Ishikawa (cell line): ENCODE data around the gene FOXP1.

Experiments used
- CEBPB ChIP-seq: IDR thresholded peaks from 2 replicates; pipeline ENCODE4 v1.6.1; 2012
- CREB1 ChIP-seq: IDR thresholded peaks from 2 replicates; pipeline ENCODE4 v1.6.1; 2012; ENCODE audit warnings: low read depth
- EGR1 ChIP-seq: IDR thresholded peaks from 2 replicates; pipeline ENCODE4 v1.6.1; 2012
- EP300 ChIP-seq: IDR thresholded peaks from 2 replicates; pipeline ENCODE4 v1.6.1; 2012; ENCODE audit warnings: borderline replicate concordance
- FOXM1 ChIP-seq: IDR thresholded peaks from 2 replicates; pipeline ENCODE4 v1.6.1; 2012; ENCODE audit warnings: low read depth, borderline replicate concordance
- MAX ChIP-seq: IDR thresholded peaks from 2 replicates; pipeline ENCODE4 v1.6.1; 2012
- NFIC ChIP-seq: IDR thresholded peaks from 2 replicates; pipeline ENCODE4 v1.6.1; 2012
- RAD21 ChIP-seq: IDR thresholded peaks from 2 replicates; pipeline ENCODE4 v1.6.1; 2012; ENCODE audit warnings: low read depth
- REST ChIP-seq: IDR thresholded peaks from 2 replicates; pipeline ENCODE4 v1.6.1; 2012; ENCODE audit warnings: low read depth, mild to moderate bottlenecking
- TAF1 ChIP-seq: IDR thresholded peaks from 2 replicates; pipeline ENCODE4 v1.6.1; 2012; ENCODE audit warnings: low read depth, mild to moderate bottlenecking
- TCF12 ChIP-seq: IDR thresholded peaks from 2 replicates; pipeline ENCODE4 v1.6.1; 2012; ENCODE audit warnings: low read depth
- TEAD4 ChIP-seq: IDR thresholded peaks from 2 replicates; pipeline ENCODE4 v1.6.1; 2012
- USF1 ChIP-seq: IDR thresholded peaks from 2 replicates; pipeline ENCODE4 v1.6.1; 2012
- YY1 ChIP-seq: IDR thresholded peaks from 2 replicates; pipeline ENCODE4 v1.6.1; 2012; ENCODE audit warnings: low read depth
- ZBTB7A ChIP-seq: IDR thresholded peaks from 2 replicates; pipeline ENCODE4 v1.6.1; 2012; ENCODE audit warnings: low read depth

The FOXP1 gene

GRCh38 chr3:71614869-71615268 is 31.3 kb upstream of the FOXP1 start:
- TF ChIP-seq FOXM1 (no peak), TEAD4 (no peak), CEBPB (no peak), YY1 (no peak), USF1 (no peak), MAX (no peak), RAD21 (no peak), REST (no peak), EGR1 (no peak), NFIC (no peak), CREB1 (no peak), TAF1 (no peak), ZBTB7A (no peak), EP300 (no peak), TCF12 (no peak)

GRCh38 chr3:71614426-71614825 is 30.9 kb upstream of the FOXP1 start:
- TF ChIP-seq FOXM1 (no peak), YY1 (no peak), EGR1 (no peak), TEAD4 (no peak), NFIC (no peak), TAF1 (no peak), CREB1 (no peak), TCF12 (no peak)

GRCh38 chr3:71611099-71611498 is 27.6 kb upstream of the FOXP1 start:
- TF ChIP-seq FOXM1: no peak
- TF ChIP-seq TEAD4: no peak
- no peak for TF ChIP-seq ZBTB7A
- TF ChIP-seq TCF12: no peak
- no peak for TF ChIP-seq CEBPB
- no peak for TF ChIP-seq USF1
- no peak for TF ChIP-seq NFIC
- TF ChIP-seq CREB1: no peak
- no peak for TF ChIP-seq TAF1
- no peak for TF ChIP-seq YY1
- TF ChIP-seq REST: no peak
- TF ChIP-seq MAX: no peak
- no peak for TF ChIP-seq EP300
- no peak for TF ChIP-seq RAD21
- no peak for TF ChIP-seq EGR1

GRCh38 chr3:71607364-71607763 is 23.8 kb upstream of the FOXP1 start:
- TF ChIP-seq ZBTB7A: no peak
- TF ChIP-seq MAX: no peak
- TF ChIP-seq REST: no peak
- no peak for TF ChIP-seq CREB1
- no peak for TF ChIP-seq EP300
- no peak for TF ChIP-seq CEBPB

GRCh38 chr3:71606582-71606981 is 23.1 kb upstream of the FOXP1 start:
- TF ChIP-seq TCF12 (no peak), NFIC (no peak), ZBTB7A (no peak), RAD21 (no peak), USF1 (no peak), TEAD4 (no peak), EP300 (no peak), EGR1 (no peak), REST (no peak), MAX (no peak), CREB1 (no peak), FOXM1 (no peak), YY1 (no peak), CEBPB (no peak), TAF1 (no peak)
